Heart left ventricle (tissue), 16 donors: ENCODE data around the gene GPATCH1. TPM values are rescaled to one million over a fixed set of nuclear protein-coding genes. Genes with fewer than 3 reads are reported as not detected.

Experiments used
- ATAC-seq, 4 donors: fragments of 200-7000 bp; cut with Tn5 transposase; one replicate each; pipeline ENCODE4 v1.9.1; 2020 to 2022; ENCODE audit warnings: moderate library complexity in 4 of 4, mild to moderate bottlenecking in 3 of 4, moderate number of reproducible peaks in 1 of 4
- DNase-seq, 5 donors: peaks; one replicate each; pipeline ENCODE4 v3.0.0-alpha.2; 2020
- H3K27ac ChIP-seq, 12 donors: fragments of 200-600 bp; sonication (generic) in 4 of 12; one replicate each; pipeline versions ENCODE4 v1.5.0 to v1.8.0; 2016 to 2022; ENCODE audit warnings: mild to moderate bottlenecking in 2 of 12
- H3K27me3 ChIP-seq, 9 donors: fragments of 200-600 bp; sonication (generic) in 2 of 9; one replicate each; pipeline versions ENCODE4 v1.5.1 to v1.8.0; 2016 to 2022; ENCODE audit warnings: mild to moderate bottlenecking in 3 of 9
- H3K36me3 ChIP-seq, 9 donors: fragments of 200-600 bp; sonication (generic) in 2 of 9; one replicate each; pipeline versions ENCODE4 v1.5.0 to v1.8.0; 2018 to 2022; ENCODE audit warnings: mild to moderate bottlenecking in 2 of 9
- H3K4me1 ChIP-seq, 12 donors: fragments of 200-600 bp; sonication (generic) in 4 of 12; one replicate each; pipeline versions ENCODE4 v1.5.0 to v1.8.0; 2016 to 2022; ENCODE audit warnings: mild to moderate bottlenecking in 3 of 12
- H3K4me3 ChIP-seq, 12 donors: fragments of 200-600 bp; sonication (generic) in 4 of 12; one replicate each; pipeline versions ENCODE4 v1.5.0 to v1.8.0; 2017 to 2022; ENCODE audit warnings: mild to moderate bottlenecking in 9 of 12, moderate library complexity in 4 of 12
- H3K9me3 ChIP-seq, 12 donors: fragments of 200-600 bp; sonication (generic) in 4 of 12; one replicate each; pipeline versions ENCODE4 v1.5.0 to v1.8.0; 2016 to 2022; ENCODE audit warnings: mild to moderate bottlenecking in 1 of 12
- POLR2A ChIP-seq, 2 donors: fragments of 450-650 bp; IDR thresholded peaks; one replicate each; pipeline ENCODE4 v1.6.1; 2017; ENCODE audit warnings: antibody characterized with exemption in 2 of 2, mild to moderate bottlenecking in 2 of 2, moderate library complexity in 2 of 2
- WGBS, 4 donors: extraction: QIAGEN DNeasy Blood & Tissue Kit in 2 of 4; methylation state at CpG; one replicate each; pipeline versions ENCODE4 v1.1.5 to v1.1.7; 2013 to 2018; 5-methylcytosine and 5-hydroxymethylcytosine counted together
- intact Hi-C, 10 donors: fragments of 100-400 bp; cut with DNase I; formaldehyde crosslinking; loops; one replicate each; pipeline versions ENCODE4 v1.11.1 to v1.14.2; 2022
- polyA plus RNA-seq, 2 donors: library from polyadenylated mRNA; stranded (reverse); fragments of 200-250 nt; gene quantifications; one replicate each; pipeline ENCODE4 v1.2.3, GENCODE V29; 2013
- total RNA-seq, 9 donors: library from RNA; depleted of rRNA in 2 of 9; stranded (reverse); fragments of >200 nt in 2 of 9; fragmentation: NEBNext Ultra II Directional in 3 of 9; extraction: Animal tissue kit (Norgen Biotek cat#: 25700) in 3 of 9; gene quantifications; one replicate each; pipeline versions ENCODE4 v1.1.0 to v1.2.4, GENCODE V29; 2016 to 2023
- TF ChIP-seq, protein P1 (sequence below), 12 donors: fragments of 200-600 bp; sonication (generic) in 4 of 12; IDR thresholded peaks; one replicate each; pipeline versions ENCODE4 v1.5.0 to v1.8.0; 2018 to 2022; ENCODE audit warnings: antibody characterized with exemption in 12 of 12, mild to moderate bottlenecking in 5 of 12
- donor health status: ischemic (EF 13 %, LVEDD 7.1; RV severe dilation, severe dysfunction).
- donor health status: healthy with polysubstance abuse.
- donor health status: DM: no; HTN: yes; CAD: no.
- donor health status: DM: no; HTN: no; CAD: no.
- donor health status: ischemic (EF 25% LVEDD 6.9; RV normal size, moderate dysfunction).
- donor health status: ischemic (EF 25% LVEDD 5.7; RV mildly dilated, moderate dysfunction).
- donor health status: healthy.
- donor health status: DM: yes; HTN: yes; CAD: no.
- donor health status: ischemic (EF 35%, LVEDD 5.7; RV mildly dilated, moderate dysfunction).
- donor health status: nonischemic (EF 11% LVEDD 7.7; RV severe dilation, severe dysfunction).
- donor health status: DM: yes; HTN: yes; CAD: no.
- donor health status: PGD.
- donor health status: ischemic (EF 29% LVEDD 5.4; RV normal size, mild dysfunction).
- donor health status: nonischemic (EF 23%, LVEDD 6.1; RV moderate dilation, normal function).

Gene GPATCH1
- total and polyA plus RNA-seq, 11 donors = 3.3 to 6.7 (median 5.3) TPM

- TF ChIP-seq, protein P1, sequence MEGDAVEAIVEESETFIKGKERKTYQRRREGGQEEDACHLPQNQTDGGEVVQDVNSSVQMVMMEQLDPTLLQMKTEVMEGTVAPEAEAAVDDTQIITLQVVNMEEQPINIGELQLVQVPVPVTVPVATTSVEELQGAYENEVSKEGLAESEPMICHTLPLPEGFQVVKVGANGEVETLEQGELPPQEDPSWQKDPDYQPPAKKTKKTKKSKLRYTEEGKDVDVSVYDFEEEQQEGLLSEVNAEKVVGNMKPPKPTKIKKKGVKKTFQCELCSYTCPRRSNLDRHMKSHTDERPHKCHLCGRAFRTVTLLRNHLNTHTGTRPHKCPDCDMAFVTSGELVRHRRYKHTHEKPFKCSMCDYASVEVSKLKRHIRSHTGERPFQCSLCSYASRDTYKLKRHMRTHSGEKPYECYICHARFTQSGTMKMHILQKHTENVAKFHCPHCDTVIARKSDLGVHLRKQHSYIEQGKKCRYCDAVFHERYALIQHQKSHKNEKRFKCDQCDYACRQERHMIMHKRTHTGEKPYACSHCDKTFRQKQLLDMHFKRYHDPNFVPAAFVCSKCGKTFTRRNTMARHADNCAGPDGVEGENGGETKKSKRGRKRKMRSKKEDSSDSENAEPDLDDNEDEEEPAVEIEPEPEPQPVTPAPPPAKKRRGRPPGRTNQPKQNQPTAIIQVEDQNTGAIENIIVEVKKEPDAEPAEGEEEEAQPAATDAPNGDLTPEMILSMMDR (IDR thresholded peaks at IDR 0.05) = no peak
- TF ChIP-seq POLR2A (IDR thresholded peaks at IDR 0.05) = no peak
- Histone ChIP-seq H3K27ac (no peak overlapping the region), H3K27me3 (peaks cover 0 to 44% (median 17%) of the 10 kb centered on the region in 9 donors), H3K36me3 (no peaks in the 10 kb centered on the region), H3K4me1 (peaks cover 0 to 23% (median 4%) of the 10 kb centered on the region in 12 donors), H3K9me3 (no peaks in the 10 kb centered on the region), H3K4me3 (peak overlapping the region in 11 of 12 donors; percentile 39 to 80 (median 62))
- ATAC-seq = peak in 1 of 4 donors; percentile 19
- intact Hi-C loops = no loop called here
- WGBS, 4 donors = 7 to 15% (median 10%) methylated on average over 6 to 7 of the region's 7 CpGs
- peak in 2 of 5 donors; percentile 24 to 34 for DNase-seq
Observed at GRCh38 chr19:33063356-33063752, 17.6 kb upstream of the GPATCH1 start.

DNA sequence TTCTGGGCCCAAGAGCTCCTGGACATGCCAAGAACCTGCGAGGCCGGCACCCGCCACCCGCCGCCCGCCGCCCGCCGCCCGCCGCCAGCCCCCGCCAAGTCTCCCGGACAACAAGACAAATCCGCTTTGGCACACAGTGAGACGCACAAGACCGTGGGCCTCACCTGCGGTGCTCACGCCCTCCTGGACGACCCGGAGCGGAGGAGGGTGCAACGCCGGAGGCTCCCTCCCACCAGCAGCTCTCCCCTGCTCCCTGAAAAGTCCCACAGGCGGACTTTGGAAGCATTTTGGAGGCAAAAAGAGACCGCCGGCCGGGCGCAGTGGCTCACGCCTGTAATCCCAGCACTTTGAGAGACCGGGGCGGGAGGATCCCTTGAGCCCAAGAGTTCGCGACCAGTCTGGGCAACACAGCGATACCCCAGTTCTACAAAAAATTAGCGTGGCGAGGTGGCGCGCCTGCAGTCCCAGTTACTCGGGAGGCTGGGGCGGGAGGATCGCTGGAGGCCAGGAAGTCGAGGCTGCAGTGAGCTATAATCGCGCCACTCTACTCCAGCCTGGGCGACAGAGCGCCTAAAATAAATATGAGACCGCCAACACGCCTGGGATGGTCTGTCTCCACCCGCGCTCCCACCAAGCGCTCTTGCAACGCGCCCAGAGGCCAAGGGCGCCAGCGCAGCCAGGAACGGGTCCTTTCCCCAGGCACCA, 17.1 kb upstream of the GPATCH1 start:
- DNase-seq (no peak), ATAC-seq (peak in 2 of 4 donors; percentile 8 to 38)
- Histone ChIP-seq H3K36me3 (no peaks in the 10 kb centered on the region), H3K27me3 (peaks cover 0 to 44% (median 17%) of the 10 kb centered on the region in 9 donors), H3K4me1 (peaks cover 0 to 23% (median 4%) of the 10 kb centered on the region in 12 donors), H3K27ac (no peak overlapping the region), H3K4me3 (peak overlapping the region; percentile 34 to 80 (median 62)), H3K9me3 (no peaks in the 10 kb centered on the region)
- WGBS, 4 donors = 3 to 5% (median 4%) methylated on average over 29 to 56 of the region's 56 CpGs; no CpG with 5 or more reads in 1 of the 4 donors
- intact Hi-C loops = no loop called here
- TF ChIP-seq POLR2A (IDR thresholded peaks at IDR 0.05) = no peak
- TF ChIP-seq, protein P1 (IDR thresholded peaks at IDR 0.05) = no peak

DNA sequence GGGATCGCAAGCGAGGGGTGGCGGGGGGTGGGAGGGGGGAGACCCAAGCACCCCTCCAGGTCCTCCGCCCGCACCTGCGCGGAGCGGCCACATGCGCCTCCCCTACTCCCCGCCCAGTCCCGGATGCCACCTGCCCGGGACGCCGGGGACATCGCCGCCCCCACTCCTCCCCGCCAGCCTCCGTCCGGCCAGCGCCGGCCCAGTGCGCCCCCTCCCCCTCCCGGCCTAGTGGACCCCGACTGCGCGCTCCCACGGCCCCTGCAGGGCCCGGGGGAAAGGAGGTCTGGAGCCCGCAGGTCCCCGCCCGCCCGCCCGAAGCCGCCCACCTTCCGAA, 16.6 kb upstream of the GPATCH1 start:
- H3K4me1 ChIP-seq = peaks cover 0 to 23% (median 4%) of the 10 kb centered on the region in 12 donors
- H3K9me3 ChIP-seq = no peaks in the 10 kb centered on the region
- H3K27me3 ChIP-seq = peaks cover 0 to 44% (median 17%) of the 10 kb centered on the region in 9 donors
- DNase-seq (peak in 1 of 5 donors; percentile 19), ATAC-seq (peak in 2 of 4 donors; percentile 42 to 50)
- H3K4me3 ChIP-seq = peak overlapping the region; percentile 34 to 80 (median 62)
- WGBS, 4 donors = 0 to 5% (median 1%) methylated on average over 4 to 35 of the region's 35 CpGs
- intact Hi-C loops = no loop called here
- H3K36me3 ChIP-seq = no peaks in the 10 kb centered on the region
- H3K27ac ChIP-seq = peak overlapping the region in 1 of 12 donors; percentile 33
- TF ChIP-seq, protein P1 (IDR thresholded peaks at IDR 0.05) = no peak
- no peak for TF ChIP-seq POLR2A (IDR thresholded peaks at IDR 0.05)

- no peak for TF ChIP-seq POLR2A (IDR thresholded peaks at IDR 0.05)
- TF ChIP-seq, protein P1 (IDR thresholded peaks at IDR 0.05) = no peak
- intact Hi-C loops = no loop called here
- Histone ChIP-seq H3K4me1 (peaks cover 0 to 23% (median 4%) of the 10 kb centered on the region in 12 donors), H3K27me3 (peaks cover 0 to 44% (median 17%) of the 10 kb centered on the region in 9 donors), H3K9me3 (no peaks in the 10 kb centered on the region), H3K4me3 (peak within 1 kb of the TSS; percentile 34 to 80 (median 62)), H3K27ac (peak within 1 kb of the TSS in 1 of 12 donors; percentile 33), H3K36me3 (no peaks in the 10 kb centered on the region)
- WGBS, 4 donors = 3 to 20% (median 3%) methylated on average over 4 to 86 of the region's 86 CpGs
- peak; percentile 33 to 95 (median 86) for ATAC-seq
- peak; percentile 48 to 76 (median 63) for DNase-seq
Observed at GRCh38 chr19:33064792-33065550, 16.0 kb upstream of the GPATCH1 start, which contains the start of gene RHPN2. TSS of gene RHPN2 (minus strand) at chr19:33064888. CDS start at chr19:33064852, 36 bp downstream.
